Iris pigment epithelial cell (primary cell): ENCODE data around the gene CD8B.
"Not testable (repeated sequence)": the region's sequence is repeated elsewhere in the genome, so short reads cannot be mapped to it uniquely, and the experiment has no call there.

Experiments used
- DNase-seq: peaks from one replicate; pipeline ENCODE4 v3.0.0-alpha.2; 2011; ENCODE audit warnings: low read depth

Gene CD8B

DNA sequence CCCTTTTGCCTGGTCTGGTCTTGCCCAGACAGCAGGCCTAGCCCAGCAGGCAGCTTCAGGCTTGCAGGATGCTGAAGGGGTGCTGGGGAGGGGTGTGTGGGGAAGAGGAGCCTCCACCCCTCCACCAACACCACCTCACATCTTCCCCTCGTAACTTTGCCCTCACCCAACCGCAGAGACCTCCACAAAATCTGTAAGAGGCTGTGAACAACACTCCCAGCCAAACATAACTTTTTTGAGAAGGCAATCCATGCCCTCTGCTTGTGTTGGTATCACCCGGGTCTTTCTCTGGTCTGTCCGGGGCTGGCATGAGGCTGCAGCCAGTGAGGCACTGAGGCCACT, 26.2 kb downstream of the CD8B start:
- DNase-seq: not testable (repeated sequence)

DNA sequence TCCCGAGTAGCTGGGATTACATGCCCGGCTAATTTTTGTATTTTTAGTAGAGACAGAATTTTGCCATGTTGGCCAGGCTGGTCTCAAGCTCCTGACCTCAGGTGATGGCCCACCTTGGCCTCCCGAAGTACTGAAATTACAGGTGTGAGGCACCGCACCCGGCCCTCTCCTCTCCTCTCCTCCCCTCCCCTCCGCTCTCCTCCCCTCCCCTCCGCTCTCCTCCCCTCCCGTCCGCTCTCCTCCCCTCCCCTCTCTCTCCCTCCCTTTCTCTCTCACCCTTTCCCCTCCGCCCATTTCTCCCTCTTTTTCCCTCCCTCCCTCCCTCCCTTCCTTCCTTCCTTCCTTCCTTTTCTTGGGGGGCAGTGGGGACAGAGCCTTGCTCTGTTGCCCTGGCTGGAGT, 28.4 kb downstream of the CD8B start:
- DNase-seq: no peak

DNA sequence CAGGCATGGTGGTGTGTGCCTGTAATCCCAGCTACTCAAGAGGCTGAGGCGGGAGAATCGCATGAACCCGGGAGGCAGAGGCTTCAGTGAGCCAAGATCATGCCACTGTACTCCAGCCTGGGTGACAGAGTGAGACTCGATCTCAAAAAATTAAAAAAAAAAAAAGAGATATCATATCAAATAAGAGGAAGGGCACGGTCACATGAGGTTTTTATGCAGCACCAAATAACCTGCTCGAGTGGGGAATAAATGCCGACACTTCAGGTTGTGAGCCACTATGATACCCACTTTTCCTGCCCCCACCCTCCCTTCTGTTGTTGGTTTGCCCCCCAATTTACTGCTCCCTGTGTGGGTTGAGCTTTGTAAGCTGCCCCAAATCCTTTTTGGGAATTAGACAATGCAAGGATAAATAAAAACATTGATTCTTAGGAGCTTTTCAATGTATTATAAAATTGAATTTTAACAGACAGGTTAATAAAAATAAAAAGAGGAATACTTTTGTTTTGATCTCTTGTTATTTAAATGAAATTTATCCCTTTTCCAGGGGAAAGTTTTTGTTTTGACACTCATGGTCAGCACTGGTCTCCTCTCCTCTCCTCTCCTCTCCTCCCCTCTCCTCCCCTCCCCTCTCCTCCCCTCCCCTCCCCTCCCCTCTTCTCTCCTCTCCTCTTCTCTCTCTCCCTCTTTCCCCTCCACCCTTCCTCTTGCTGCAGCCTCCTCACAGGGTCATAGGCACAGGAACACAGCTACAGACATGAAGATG, 29.2 kb downstream of the CD8B start:
- DNase-seq: no peak

DNA sequence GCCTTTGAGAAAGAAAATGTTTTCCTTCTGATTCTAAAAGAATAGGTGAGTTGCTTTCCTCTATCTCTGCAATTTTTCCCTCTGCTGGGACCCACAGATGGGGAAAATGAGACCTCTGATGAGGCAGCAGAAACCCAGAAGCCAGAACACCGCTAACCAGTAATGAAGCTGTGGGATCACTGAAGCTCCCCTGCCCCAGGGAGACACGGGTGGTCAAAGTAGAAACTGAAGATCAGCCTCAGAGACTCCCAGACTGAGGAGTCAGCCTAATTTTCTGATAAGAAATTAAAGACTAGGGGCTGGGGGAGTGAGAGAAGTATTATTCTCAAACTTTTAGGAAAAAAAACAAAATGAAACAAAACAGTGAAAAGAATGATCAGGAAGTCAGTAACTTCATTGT, 30.1 kb downstream of the CD8B start:
- no peak for DNase-seq

DNA sequence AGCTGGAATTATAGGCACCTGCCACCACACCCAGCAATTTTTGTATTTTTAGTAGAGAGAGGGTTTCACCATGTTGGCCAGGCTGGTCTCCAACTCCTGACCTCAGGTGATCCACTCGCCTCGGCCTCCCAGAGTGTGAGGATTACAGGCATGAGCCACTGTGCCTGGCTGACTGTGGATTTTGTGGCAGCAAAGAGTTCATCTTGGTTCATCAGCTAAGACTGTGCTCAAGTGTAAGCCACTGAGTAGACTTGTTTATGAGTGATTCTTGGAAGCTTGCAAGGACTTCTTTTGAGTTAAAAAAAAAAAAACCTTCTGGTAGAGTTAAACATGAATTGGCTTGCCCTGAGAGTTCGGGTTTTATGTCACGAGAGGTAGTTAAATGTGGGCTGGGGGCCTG, 34.7 kb downstream of the CD8B start:
- DNase-seq: no peak

DNA sequence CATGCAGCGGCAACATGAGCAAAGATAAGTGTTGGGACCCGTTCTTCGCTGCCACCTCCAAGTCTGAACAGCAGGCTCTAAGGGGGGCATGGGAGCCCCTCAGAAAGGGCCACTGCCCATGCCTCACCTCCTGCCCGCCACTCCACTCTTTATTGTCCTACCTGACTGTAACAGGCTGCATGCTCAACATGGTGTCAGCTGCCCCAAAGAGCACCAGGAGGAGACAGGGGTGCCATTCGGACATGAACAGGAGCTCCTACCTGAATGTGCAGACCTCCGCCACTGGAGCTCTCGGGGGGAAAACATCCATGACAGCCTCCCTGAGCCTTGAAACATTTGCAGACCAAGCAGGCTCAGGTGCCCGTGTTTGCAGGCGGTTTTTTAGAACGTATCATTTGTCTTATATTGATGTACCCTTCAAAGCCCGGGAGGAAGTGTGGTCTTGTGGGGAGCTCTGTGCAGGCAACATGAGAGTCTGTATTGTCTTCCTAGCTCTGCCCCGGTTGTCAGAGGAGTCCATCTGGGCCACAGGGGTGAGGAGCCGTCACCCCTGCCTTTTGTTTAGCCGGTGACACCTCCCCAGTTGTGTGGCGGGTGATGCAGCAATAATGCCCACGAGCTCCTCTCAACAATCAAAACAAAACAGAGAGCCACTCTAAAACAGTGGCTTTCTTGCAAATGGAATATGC, 35.8 kb downstream of the CD8B start:
- DNase-seq: no peak

DNA sequence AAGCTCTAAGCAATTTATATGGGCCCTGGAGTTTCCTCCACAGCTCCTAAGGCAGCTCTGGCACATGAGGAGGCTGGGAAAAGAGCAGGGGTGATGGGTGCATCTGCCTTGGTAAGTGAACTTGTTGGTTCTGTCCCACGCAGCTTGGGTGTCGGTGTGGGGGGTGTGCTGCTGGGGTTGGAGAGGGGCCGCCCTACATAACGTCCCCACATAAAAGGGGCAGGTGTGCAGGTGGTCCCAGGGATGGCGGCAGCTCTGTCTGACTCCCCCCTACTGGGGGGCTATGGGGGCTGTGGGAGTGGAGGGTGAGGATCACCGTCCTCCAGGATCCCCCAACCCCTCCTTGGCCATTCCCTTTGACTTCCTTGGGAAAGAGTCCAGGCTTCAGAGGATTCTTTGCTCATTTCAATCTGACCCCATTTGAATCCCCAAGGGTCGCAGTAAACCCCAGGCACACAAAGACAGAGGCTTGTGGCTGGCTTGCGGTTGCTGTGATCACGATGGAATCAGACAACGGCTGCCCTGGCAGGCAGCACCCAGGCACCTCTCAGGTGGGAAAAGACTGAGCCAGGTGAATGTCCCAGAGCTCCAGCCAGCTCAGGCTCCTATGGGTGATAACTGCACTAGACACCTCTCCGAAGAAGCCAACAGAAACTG, 36.5 kb downstream of the CD8B start:
- no peak for DNase-seq

DNA sequence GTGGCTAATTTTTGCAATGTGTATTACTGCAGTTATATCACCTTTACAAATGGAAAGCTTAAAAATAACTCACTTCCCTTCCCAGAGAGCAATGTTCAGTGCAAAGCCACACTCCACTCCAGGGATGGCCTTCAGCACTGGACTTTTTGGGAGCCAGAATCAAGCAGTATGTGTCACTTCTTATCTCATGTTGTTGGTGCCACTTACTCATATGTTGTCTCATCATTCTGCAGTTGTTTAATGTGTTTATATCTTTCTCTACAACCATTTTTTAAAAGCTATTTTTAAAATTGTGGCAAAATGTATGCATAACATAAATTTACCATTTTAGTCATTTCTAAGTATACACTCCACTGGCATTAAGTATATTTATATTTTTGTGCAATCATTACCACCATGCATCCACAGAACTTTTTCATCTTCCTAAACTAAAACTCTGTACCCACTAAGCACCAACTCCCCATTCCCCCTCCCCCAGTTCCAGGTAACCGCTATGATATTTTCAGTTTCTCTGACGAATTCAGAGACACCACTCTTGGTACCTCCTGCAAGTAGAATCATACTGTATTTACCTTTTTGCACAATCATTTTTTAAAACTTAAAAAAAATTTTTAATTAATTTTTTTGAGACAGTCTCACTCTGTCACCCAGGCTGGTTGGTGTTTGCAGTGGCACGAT, 38.9 kb downstream of the CD8B start:
- DNase-seq: no peak

DNA sequence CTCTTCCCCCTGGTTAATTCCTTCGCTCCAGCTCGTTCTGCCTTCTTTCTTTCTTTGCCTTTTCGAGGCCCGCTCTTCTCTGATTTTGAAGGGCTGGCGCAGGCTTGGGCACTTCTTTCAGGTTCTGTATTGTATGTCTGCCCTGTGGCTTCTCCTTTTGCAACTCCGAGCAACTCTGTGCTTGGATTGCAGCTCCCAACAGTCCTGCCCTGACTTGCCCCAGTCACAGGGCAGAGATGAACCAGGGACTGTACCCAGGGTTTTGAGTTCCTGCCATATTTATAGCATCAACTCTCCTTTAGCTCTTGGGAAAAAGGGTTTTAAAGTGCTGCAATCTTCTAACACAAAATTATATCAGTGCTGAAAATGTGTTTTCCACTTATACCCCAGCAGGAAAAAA, 39.8 kb downstream of the CD8B start:
- DNase-seq: no peak

DNA sequence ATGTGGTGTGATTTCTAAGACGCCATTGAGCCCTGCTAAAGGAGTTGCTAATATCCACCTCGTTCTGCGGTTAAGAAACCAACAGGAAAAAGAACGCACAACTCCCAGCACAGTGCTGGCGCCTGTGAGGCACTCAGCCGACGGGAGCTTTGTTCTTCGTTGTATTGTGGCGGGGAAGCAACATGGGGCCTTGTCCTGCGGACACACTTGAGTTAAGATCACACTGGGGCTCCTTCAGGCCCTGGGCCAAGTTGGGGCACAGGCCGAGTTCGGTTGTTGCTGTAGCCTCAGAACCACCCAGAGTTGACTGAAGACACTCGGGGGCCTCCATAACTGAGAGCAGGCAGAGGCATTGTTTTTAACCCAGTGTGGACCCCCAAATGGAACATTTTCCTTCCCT, 40.4 kb downstream of the CD8B start:
- no peak for DNase-seq

DNA sequence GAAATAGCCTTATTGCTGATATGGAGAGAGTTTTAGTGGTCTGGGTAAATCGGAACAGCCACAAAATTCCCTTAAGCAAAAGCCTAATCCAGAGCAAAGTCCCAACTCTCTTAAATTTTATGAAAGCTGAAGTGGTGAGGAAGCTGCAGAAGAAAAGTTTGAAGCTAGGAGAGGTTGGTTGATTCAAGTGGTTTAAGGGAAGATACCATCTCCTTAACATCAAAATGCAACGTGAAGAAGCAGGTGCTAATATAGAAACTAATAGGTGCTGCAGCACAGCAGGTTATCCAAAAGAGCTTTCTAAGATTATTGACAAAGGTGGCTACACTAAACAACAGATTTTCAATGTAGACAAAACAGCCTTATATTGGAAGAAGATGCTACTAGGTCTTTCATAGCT, 42.7 kb downstream of the CD8B start:
- DNase-seq: no peak

DNA sequence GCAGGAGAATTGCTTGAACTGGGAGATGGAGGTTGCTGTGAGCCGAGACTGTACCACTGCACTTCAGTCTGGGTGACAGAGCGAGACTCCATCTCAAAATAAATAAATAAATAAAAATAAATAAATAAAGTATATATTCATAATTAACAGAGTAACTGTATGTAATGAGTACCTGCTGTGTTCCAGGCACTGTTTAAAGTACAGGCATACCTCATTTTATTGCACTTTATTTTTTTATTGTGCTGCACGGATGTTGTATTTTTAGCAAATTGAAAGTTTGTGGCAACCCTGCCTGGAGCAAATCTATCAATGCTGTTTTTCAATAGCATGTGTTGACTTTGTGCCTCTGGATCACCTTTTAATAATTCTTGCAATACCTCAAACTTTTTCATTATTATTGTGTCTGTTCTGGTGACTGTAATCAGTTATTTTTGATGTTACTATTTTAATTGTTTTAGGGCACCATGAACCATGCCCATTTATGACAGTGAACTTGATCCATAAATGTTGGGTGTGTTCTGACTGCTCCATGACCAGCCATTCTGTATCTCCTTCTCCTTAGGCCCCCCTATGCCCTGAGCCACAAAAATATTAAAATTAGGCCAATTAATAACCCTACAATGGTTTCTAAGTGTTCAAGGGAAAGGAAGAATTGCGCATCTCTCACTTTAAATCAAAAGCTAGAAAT, 43.4 kb downstream of the CD8B start:
- DNase-seq: no peak

DNA sequence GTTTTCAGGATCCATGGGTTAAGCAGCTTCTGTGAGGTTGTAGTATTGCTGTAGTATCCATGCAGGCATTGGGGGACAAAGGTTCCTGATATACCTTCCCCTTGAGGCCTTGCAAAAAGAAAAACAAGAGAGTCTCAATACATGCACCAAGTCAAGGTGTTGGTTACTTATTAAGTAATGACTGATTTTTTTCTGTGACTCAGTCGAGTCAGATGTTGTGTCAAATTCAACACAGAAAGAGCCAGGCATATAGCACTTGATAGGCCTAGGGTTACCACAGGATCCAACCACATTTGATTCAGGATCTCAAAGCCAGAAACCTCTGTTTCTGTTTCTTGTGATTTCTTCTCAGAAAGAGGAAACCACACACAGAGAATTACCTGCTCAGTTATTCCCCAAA, 46.1 kb downstream of the CD8B start:
- DNase-seq: no peak

DNA sequence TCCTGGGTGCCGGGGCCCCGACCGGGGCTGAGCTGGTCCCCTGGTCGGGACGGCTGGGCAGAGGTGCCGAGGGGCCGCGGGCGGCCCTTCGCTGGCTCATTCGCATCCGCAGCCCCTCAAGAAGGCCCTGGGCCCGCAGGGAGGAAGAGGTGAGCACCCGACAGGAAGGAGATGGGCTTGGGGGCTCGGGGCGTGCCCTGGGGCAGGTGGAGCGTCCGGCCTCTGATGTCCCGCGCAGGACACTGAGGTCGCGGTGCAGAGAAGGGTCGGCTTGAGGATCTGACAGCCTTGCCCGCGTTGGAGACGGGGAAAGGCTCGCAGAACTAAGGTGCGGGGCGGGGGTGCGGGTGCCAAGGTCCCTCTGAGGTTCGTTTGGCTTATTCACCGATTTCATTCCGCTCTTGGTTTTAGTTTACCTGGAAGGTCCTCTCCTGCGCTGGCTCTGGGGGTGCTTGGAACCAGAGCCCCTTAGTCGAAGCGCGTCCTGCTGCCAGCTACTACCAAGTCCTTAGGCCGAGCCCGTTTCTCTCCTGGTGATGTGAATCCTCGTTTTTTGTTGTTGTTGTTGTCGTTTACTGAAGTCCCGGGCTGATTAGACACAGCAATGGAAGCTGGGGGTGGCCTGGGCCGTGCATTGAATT, 52.1 kb downstream of the CD8B start:
- DNase-seq: no peak

DNA sequence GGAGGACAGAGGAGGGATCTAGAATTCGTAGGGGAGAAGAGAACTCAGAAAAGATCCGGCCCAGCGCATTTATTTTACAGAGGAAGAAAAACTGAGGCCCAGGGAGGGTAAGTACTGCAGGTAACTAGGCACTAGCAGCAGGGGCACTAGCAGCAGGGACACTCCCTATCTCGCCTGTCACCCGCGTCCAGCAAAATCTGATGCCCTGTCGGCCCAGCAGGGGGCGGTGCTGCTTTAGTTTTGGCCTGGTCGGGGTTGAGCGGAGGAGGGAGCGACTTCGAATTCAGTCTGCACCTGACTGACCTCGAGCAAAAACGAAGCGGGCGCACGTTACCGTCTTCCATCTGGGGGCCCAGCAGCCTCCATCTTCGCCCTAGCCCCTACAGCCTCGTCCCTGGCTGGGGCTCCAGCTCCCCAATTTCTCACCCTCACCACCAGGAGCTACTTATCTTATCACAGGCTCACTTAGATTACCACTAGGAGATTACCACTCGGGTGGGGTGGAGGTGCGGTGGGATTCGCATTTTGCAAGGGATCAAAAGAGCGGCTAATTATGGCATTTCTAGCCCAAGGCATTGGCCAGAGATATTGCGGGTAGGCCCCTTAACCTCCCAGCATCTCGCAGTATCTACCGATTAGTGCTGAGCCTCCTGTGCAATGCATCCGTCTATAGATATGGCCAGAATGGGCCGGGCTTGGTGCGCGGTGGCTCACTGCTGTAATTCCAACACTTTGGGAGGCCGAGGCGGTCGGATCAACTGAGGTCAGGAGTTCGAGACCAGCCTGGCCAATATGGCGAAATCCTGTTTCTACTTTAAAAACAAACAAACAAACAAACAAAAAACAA, 53.1 kb downstream of the CD8B start:
- DNase-seq: peak; percentile 66

DNA sequence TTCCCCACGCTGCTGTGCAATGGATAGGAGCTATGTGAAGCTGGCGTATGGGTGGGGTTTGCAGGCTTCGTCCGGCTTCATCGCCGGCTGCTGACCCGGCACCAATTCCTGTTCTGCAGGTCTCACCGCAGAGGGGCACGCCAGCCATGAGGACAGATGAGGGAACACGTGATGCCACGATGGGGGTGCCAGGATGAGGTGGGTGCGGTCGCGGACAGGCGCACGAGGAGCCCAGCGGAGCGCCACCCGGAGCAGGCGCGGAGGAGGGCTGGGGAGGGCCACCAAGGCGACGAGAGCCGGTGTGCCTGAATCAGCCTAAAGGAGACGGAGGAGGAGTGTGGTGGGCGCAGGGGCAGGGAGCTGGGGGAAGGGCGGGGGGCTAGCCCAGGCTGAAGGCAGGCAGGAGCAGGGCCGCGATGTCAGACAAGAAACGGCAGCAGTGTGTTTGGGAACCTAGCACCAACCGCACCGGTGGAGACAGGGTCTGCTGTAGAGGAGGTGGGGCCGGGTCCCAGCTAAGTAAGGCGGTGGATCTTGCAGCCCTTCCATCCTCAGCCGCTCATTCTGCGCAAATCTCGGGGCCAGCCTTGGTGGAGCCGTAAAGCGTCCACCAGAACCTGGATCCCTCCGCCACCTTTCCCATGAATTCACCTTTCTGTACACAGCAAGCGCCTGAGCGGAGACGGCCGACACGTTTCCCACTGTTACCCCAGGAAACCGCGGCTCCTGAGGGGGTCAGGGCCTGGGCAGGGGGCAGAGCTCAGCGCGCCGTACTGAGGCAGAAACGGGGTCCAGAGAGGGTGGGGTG, 54.0 kb downstream of the CD8B start:
- peak; percentile 29 for DNase-seq

DNA sequence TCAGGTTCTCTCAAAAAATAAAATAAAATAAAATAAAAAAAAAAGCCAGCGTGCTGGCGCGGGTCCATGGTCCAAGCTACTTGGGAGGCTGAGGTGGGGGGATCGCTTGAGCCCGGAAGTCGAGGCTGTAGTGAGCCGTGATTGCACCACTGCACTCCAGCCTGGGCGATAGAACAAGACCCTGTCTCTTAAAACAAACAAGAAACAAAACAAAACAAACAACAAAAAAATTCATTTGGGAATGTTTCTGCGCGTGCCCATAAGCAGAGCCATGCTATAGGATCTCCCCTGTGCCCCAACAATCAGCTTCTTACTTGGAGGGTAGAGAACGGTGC, 54.6 kb downstream of the CD8B start:
- no peak for DNase-seq

DNA sequence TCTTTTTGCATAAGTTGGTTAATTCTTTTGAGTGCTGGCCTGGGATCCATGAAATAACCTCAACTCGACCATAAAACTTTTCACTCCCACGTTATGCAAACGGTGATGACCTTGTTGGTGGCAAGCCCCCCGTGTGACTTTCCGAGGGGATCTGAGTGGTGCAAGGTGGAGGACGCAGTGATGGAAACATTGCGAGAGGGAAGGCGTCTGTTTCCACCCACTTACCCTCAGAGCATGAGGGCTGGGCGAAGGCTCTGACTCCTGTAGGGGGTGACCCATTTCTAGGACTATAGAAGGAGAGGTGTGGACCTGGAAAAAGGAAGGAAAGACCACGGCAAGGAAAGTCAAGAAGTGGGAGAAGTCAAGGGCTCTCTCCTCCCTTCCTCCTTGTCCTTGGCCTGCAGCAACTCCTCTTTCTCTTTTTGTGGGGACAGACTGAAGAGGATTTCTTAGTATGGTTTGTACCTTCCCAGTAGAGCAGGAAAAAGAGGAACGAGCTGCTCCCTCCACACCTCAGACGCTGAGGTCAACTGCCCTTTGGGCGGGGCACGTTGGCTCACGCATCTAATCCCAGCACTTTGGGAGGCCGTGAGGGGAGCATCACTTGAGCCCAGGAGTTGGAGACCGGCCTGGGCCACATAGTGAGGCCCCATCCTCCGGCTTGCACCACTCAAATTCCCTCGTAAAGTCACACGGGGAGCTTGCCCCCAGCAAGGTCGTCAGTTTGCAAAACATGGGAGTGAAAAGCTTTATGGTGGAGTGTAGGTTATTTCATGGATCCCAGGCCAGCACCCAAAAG, 55.4 kb downstream of the CD8B start:
- DNase-seq: no peak

DNA sequence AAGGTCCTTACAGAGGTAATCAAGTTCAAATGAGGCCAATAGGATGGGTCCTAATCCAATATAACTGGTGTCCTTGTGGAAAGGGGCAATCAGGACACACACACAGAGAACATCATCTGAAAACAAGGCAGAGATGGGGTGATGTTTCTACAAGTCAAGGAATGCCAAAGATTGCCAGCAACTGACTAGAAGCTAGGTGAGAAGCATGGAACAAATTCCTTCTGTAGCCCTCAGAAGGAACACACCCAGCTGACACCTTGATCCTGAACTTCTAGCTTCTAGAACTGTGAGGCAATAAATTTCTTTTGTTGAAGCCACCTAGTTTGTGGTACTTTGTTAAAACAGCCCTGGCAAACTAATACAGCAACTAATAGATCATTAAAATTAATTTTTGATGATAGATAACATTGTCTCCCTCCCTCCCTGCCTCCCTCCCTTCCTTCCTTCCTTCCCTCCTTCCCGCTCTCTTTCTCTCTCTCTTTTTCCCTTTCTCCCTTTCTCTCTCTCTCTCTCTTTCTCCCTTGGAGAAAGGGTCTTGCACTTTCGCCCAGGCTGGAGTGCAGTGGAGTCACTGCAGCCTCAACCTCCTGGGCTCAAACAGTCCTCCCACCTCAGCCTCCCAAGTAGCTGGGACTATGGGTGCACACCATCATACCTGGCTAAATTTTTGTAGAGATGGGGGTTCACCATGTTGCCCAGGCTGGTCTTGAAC, 60.7 kb downstream of the CD8B start:
- DNase-seq: no peak
